Loucy (cell line): ENCODE results near the gene IGF2R.

Experiments
- H2AFZ ChIP-seq: fragments of 200-600 bp; sonication (generic); 2 replicates; pipeline ENCODE4 v1.6.0; 2016; ENCODE audit warnings: antibody characterized with exemption, mild to moderate bottlenecking, low read length, moderate library complexity
- H3F3A ChIP-seq: fragments of 200-600 bp; 2 replicates; pipeline ENCODE4 v1.6.0; 2016; ENCODE audit warnings: antibody characterized with exemption, low read depth, mild to moderate bottlenecking
- H3K27me3 ChIP-seq: fragments of 200-600 bp; sonication (generic); 2 replicates; pipeline ENCODE4 v1.6.1; 2014; ENCODE audit warnings: low read length, mild to moderate bottlenecking; ENCODE audit not compliant: insufficient read depth, poor library complexity, severe bottlenecking
- H3K36me3 ChIP-seq: fragments of 200-600 bp; sonication (generic); 2 replicates; pipeline ENCODE4 v1.6.1; 2016; ENCODE audit warnings: low read length; ENCODE audit not compliant: insufficient read depth
- H3K4me1 ChIP-seq: fragments of 200-600 bp; sonication (generic); 2 replicates; pipeline ENCODE4 v1.5.1; 2014; ENCODE audit warnings: low read length, mild to moderate bottlenecking; ENCODE audit not compliant: insufficient read depth, poor library complexity, severe bottlenecking
- H3K4me2 ChIP-seq: fragments of 200-600 bp; sonication (generic); 2 replicates; pipeline ENCODE4 v1.6.0; 2014; ENCODE audit warnings: antibody characterized with exemption, low read length, low read depth, mild to moderate bottlenecking; ENCODE audit not compliant: poor library complexity, severe bottlenecking
- H3K4me3 ChIP-seq: fragments of 200-600 bp; sonication (generic); 2 replicates; pipeline ENCODE4 v1.5.1; 2014; ENCODE audit warnings: low read length, mild to moderate bottlenecking, mixed read lengths; ENCODE audit not compliant: poor library complexity, severe bottlenecking
- H3K79me2 ChIP-seq: fragments of 200-600 bp; sonication (generic); 2 replicates; pipeline ENCODE4 v1.6.1; 2014; ENCODE audit warnings: low read length; ENCODE audit not compliant: insufficient read depth
- H3K9ac ChIP-seq: fragments of 200-600 bp; sonication (generic); 2 replicates; pipeline ENCODE4 v1.6.0; 2014; ENCODE audit warnings: mild to moderate bottlenecking, low read depth, low read length, moderate library complexity; ENCODE audit not compliant: poor library complexity, severe bottlenecking
- H3K9me2 ChIP-seq: fragments of 200-600 bp; sonication (generic); replicated peaks from 2 replicates; pipeline ENCODE4 v1.6.1; 2016; ENCODE audit warnings: low read depth, low read length, mixed read lengths
- H3K9me3 ChIP-seq: fragments of 200-600 bp; sonication (generic); 2 replicates; pipeline ENCODE4 v1.6.1; 2014; ENCODE audit warnings: mild to moderate bottlenecking, antibody characterized with exemption, low read length, low read depth; ENCODE audit not compliant: insufficient read depth
- H4K20me1 ChIP-seq: fragments of 200-600 bp; sonication (generic); 2 replicates; pipeline ENCODE4 v1.6.0; 2014; ENCODE audit warnings: antibody characterized with exemption, low read length, mild to moderate bottlenecking; ENCODE audit not compliant: insufficient read depth, poor library complexity, severe bottlenecking
- CTCF ChIP-seq: fragments of 200-600 bp; sonication (generic); conservative IDR thresholded peaks from 2 replicates; pipeline ENCODE4 v1.5.1; 2014; ENCODE audit warnings: mild to moderate bottlenecking, antibody characterized with exemption, low read length
- EZH2phosphoT487 ChIP-seq: fragments of 200-600 bp; IDR thresholded peaks from 2 replicates; pipeline ENCODE4 v1.6.1; 2018; ENCODE audit warnings: antibody characterized with exemption, mild to moderate bottlenecking, moderate library complexity, borderline replicate concordance

The IGF2R gene

GRCh38 chr6:160070831-160071230, 101.9 kb downstream of the IGF2R start:
- H3K4me1 ChIP-seq: peaks cover 9% of the 10 kb centered on the region
- H3K27me3 ChIP-seq: no peaks in the 10 kb centered on the region
- H3F3A ChIP-seq: no peaks in the 10 kb centered on the region
- TF ChIP-seq EZH2phosphoT487 (no peak), CTCF (no peak)
- H4K20me1 ChIP-seq: no peaks in the 10 kb centered on the region
- peaks cover 50% of the 10 kb centered on the region; the same call in 1 of the 2 replicates for H3K36me3 ChIP-seq
- no peak overlapping the region for H3K4me3 ChIP-seq
- H3K4me2 ChIP-seq: no peak overlapping the region
- H3K9me2 ChIP-seq: no peaks in the 10 kb centered on the region
- no peak overlapping the region for H3K9ac ChIP-seq
- no peaks in the 10 kb centered on the region for H3K9me3 ChIP-seq
- H3K79me2 ChIP-seq: no peaks in the 10 kb centered on the region
- no peak overlapping the region for H2AFZ ChIP-seq

GRCh38 chr6:160071805-160072690, 103.2 kb downstream of the IGF2R start:
- Histone ChIP-seq H3K79me2 (no peaks in the 10 kb centered on the region), H3K4me2 (no peak overlapping the region), H3K4me1 (peaks cover 9% of the 10 kb centered on the region), H3K4me3 (no peak overlapping the region), H3F3A (no peaks in the 10 kb centered on the region), H4K20me1 (no peaks in the 10 kb centered on the region), H2AFZ (no peak overlapping the region), H3K9me2 (no peaks in the 10 kb centered on the region), H3K9me3 (no peaks in the 10 kb centered on the region), H3K36me3 (peaks cover 53% of the 10 kb centered on the region; the same call in 1 of the 2 replicates), H3K9ac (no peak overlapping the region), H3K27me3 (no peaks in the 10 kb centered on the region)
- peak; percentile 47 for TF ChIP-seq CTCF
- no peak for TF ChIP-seq EZH2phosphoT487

GRCh38 chr6:160073272-160073671, 104.4 kb downstream of the IGF2R start:
- H3K9me3 ChIP-seq: no peaks in the 10 kb centered on the region
- no peaks in the 10 kb centered on the region for H3K79me2 ChIP-seq
- H3K9ac ChIP-seq: no peak overlapping the region
- H2AFZ ChIP-seq: no peak overlapping the region
- no peaks in the 10 kb centered on the region for H4K20me1 ChIP-seq
- TF ChIP-seq EZH2phosphoT487: no peak
- TF ChIP-seq CTCF: no peak
- H3K4me3 ChIP-seq: no peak overlapping the region
- H3K27me3 ChIP-seq: no peaks in the 10 kb centered on the region
- peaks cover 50% of the 10 kb centered on the region; the same call in 1 of the 2 replicates for H3K36me3 ChIP-seq
- no peaks in the 10 kb centered on the region for H3K9me2 ChIP-seq
- no peaks in the 10 kb centered on the region for H3F3A ChIP-seq
- H3K4me2 ChIP-seq: no peak overlapping the region
- peaks cover 9% of the 10 kb centered on the region for H3K4me1 ChIP-seq
